GM21723 (cell line): ENCODE results near the gene PRKCD.
A peak's percentile ranks its signal among the peaks of the same experiment; 100 is the strongest.

Experiments
- ATAC-seq: cut with Tn5 transposase; IDR thresholded peaks from one replicate; pipeline ENCODE4 v1.9.1; 2021; ENCODE audit warnings: mild to moderate bottlenecking, moderate library complexity; ENCODE audit not compliant: unreplicated experiment

Gene PRKCD

DNA sequence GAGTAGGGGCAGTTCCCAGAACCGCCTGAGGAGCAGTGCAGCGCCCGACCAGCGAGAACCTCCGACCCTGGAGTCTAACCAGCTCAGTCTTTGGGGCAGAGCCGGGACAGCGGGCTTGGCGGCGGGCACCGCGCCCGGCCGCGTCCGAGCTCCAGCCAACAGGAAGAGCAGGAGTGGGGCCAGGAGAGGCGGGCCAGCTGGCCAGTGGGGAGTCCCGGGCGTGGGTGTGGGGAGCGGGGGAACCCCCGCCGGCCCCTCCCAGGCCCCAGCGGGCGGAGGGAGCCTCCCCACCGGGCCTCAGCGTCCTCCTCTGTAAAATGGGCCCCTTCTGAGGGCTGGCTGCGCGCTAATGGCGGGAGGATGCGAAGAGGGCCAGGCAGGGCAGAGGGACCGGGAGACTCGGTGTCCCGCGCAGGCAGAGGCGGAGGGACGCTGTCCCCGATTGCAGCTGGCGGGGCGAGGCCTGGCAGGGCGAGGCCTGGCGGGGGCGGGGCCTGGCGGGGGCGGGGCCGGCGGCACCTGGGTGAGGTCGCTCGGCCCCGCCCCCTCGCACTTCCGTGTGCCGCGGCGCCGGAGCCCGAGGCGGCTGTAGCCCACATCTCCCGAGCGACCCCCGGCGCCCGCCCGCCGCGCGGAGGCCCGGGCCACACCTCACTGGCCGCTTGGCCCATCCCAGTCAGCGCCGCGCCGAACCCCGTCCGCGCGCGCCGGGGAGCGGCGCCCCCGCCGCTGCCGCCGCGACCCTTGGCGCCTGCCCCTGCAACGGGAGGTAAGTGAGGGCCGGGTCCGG, at the start of gene PRKCD:
PRKCD (plus strand) TSS at position 550 of the 790 bp plus-strand sequence. CDS start 17,214 bp downstream, outside the sequence.
- peak; percentile 50 for ATAC-seq

DNA sequence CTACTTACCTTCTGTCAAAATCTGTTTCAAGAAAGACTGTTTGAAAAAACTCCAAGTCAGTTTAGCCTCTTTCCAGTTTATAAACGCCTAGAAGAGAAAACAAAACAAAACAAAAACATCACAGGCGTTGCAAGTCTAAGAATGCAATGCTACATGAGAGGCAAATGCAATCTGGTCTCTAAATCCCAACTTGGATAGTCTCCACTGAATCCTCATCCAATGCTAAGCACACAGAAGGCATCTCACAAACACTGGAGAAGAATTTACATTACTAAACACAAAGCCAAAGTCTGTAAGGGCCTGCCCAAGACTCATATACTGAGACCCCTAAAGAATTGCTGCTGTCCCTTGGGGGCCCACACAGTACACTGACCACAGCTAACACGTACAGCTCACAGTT, 49.2 kb upstream of the PRKCD start:
- ATAC-seq, result no peak

DNA sequence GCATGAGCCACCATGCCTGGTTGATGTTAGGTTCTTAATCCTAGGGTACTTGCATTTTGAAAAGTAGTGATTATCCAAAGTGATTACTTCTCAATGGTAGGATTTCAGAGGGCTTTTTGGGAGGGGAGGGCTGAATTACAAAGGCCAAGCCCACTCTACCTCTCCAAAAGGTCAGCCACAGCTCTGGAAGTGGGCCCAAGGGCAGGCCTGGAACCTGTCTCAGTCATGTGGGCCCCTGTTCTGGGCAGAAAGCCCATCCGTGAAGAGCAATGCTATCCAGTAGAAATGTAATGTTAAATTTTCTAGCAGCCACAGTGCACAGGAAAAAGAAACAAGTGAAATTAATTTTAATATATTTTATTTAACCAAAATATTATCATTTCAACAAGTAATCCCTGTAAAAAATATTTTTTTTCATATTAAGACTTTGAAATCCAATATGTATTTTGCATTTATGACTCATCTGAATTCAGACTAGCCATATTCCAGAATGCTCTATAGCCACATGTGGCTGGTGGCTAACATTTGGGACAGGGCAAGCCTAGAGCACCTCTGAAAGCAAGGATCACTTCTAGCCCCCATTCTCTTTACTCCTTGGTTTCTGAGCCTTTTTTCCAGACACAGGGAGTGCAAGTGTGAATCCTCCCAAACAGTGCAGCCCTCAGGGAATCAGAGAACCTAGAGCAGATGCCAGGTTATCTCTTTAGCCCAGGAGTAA, 47.6 kb upstream of the PRKCD start:
- ATAC-seq, result no peak

DNA sequence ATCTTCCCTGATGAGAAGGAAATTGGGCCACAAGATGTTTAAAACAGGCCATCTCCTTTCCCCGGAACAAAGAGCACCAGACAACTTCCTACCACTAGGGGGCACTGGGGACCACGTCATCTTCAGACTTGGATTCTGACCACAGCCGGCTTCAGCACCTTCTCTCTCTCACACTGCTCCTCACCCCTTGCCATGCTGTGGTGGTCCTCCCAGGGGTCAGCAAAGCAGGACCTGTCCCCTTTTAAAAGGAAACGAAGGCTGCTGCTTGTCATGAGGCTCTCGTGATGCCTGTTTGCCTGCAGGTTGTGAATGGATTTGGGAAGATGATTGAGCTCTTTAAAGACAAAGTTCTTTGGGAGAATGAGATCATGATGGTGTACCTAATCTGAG, 47.0 kb upstream of the PRKCD start:
- ATAC-seq, result peak; percentile 83

DNA sequence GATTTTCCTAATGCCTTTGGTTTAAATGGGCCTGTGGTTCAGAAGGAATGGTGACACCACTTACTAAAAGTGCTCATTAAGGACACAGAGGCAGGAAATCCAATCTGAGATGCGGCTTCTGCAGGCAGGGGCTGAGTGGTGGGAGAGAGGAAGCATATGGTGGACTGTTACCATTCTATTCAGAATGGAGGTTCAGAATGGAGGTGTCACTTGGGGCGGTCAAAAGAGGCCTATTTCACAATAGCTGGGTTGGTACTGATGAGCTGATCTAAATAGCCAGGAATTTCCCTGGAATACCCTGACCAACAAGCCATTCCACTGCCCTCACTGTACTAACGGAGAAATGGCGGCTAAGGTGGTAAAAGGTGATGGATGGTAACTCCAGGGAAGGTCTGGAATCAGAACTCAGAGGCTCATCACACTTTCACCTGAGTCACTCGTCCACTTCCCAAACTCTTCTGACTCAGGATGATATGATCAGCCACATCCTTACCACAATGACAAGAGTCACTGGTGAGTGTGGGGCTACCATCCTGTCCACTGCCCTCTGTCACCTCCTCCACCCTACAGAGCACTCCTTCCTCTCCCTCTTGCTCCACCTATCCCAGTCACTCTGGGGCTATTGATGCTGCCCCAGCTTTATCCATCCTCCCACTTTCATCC, 46.5 kb upstream of the PRKCD start:
- no peak for ATAC-seq

DNA sequence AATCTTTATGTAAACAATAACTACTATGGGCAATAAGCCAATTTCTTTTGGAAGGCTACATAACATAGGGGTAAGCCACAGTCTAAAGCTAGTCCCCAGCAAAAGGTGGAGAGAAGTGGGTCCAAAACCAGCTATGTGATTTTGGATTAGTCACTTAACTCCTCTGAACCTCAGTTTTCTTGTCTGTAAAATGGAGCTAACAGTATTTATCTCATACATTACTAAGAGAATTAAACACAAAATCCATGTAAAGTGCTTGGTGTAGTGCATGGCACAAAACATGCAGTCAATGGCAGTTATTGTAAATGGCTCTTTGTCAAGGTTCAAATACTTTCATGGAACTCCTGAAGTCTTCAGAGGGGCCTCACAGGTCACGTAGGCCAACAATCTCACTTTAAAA, 44.1 kb upstream of the PRKCD start:
- no peak for ATAC-seq

DNA sequence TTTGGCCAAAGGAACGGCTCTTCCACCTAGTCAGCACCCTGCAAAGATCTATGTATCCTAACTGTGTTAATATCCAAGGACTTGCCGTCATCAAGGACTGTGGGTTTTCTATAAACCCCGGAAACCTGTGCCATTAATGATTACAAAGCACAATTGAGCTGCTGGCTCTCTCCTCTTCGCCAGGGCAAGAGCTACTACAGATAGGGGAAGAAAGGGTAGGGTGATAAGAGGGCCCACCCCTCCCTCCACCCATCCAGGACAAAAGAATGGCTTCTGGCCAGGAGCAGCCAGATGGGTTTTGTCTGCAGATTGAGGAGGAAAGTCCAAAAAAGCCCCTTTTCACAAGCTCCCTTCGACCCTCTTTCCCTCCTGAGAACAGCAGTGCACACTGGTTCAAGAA, 40.7 kb upstream of the PRKCD start:
- ATAC-seq, result no peak

DNA sequence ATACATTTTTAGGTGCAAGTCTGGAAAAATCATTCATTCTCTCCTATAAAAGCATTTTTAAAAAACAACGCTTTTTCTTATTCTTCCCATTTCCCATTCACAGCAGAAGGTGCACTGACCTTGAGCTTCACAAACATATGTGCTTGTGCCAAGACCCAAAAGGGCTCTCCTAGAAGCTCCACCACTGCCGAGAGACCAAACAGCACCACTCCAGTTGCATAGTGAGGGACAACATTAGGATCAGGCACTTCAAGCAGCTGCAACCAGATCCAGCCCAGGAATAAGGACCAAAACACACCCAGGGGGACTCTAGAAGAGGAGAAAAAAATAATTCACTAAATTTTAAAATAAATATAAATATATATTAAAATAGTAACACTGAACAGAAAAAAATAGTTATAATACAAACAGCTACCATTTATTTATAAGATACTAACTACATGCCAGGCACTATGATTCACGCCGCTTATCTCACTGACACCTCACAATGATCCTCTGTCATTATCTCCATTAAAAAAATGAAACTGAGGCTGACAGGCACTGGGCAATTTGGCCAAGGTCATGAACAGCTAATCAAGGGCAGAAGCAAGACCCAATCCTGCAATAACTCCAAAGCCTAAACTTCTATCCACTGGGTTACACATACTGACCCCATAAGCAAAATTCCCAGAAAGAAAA, 38.6 kb upstream of the PRKCD start:
- ATAC-seq, result no peak

DNA sequence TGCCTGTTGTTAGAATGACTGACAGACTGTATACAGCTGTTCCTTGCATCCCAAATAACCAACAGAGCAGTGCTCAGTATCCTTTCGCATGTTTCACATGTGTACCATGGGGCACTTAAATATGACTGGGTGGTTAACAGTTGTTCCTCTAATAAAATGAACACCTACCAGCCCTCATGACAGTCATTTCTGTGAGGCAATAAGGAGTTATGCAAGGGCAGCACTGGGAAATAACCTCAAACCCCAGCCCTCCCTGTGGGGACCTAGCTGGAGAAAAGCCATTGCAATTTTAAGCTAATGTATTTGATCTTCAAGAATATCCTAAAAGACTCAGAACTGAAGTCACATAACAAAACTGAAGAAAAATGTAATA, 38.1 kb upstream of the PRKCD start:
- ATAC-seq, result no peak

DNA sequence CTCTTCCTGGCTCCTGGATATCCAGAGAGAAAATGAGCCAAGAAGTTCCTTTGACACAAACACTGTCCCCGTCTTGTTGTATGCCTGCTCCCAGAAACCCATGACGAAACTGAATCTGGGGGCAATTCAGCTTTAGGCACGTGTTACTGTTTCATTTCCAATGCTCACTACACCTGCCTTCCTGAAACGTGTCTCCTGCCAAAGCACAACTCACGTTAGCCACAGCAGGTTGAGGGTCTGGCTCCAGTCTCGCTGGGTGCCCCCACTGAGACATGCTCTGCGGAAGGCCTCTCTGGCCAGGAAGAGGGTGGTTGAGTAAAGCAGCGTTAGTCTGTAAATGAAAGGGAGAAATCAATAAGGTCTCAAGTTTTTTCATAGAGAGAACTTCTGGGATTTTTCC, 37.5 kb upstream of the PRKCD start:
- no peak for ATAC-seq

DNA sequence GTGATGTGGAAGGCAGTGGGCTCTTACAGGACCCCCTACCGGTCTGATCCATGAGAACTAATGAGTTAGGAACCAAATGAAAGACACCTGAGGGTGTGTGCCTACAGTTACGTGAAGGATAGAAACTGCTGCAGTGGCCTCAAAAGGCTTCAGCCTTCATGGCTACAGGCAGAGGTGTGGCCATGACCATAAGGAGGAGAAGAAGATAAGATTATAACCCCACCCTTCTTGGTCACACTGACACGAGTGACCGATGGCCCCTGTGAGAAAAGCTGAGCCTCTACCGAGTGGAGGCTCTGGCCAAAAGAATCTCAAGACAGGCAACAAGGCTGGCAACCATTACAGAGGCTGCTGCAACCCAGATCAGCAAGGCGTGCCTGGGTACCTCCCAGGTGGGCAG, 37.1 kb upstream of the PRKCD start:
- no peak for ATAC-seq

DNA sequence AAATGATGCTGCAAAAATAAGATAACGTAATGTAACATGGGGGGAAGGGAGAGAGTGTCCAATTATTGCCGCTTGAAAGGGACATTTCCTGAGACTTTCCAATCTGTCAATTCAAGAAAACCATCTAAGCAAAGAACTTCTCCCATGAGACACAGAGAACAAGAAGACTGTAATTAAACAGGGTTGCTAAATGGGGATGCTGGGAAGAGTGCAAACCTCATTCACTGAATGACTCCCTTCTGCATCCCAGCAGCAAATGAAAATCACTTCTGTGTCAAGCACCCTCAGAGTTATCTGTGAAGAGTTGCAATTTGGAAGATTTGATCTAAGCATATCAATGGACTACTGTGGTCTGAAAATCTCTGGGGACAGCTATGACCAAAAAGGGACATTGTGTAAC, 34.4 kb upstream of the PRKCD start:
- ATAC-seq, result no peak

DNA sequence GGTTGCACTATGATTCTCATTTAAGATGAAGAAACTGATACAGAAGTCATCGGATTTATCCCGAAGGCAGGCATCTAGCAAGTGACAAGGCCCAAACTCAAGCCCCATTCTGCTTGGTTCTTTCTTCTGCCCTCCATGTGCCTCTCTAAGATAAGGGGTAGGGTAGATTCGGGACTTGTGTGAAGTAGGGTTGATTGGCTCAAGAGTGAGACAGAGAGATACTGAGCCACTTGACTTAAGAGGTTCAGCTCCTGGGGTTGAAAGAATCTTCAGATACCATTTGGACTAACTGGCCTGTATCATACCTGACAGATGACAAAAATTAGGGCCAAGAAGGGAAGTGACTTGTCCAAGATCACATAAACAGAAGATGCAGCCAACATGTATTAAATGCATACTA, 31.7 kb upstream of the PRKCD start:
- ATAC-seq, result no peak

DNA sequence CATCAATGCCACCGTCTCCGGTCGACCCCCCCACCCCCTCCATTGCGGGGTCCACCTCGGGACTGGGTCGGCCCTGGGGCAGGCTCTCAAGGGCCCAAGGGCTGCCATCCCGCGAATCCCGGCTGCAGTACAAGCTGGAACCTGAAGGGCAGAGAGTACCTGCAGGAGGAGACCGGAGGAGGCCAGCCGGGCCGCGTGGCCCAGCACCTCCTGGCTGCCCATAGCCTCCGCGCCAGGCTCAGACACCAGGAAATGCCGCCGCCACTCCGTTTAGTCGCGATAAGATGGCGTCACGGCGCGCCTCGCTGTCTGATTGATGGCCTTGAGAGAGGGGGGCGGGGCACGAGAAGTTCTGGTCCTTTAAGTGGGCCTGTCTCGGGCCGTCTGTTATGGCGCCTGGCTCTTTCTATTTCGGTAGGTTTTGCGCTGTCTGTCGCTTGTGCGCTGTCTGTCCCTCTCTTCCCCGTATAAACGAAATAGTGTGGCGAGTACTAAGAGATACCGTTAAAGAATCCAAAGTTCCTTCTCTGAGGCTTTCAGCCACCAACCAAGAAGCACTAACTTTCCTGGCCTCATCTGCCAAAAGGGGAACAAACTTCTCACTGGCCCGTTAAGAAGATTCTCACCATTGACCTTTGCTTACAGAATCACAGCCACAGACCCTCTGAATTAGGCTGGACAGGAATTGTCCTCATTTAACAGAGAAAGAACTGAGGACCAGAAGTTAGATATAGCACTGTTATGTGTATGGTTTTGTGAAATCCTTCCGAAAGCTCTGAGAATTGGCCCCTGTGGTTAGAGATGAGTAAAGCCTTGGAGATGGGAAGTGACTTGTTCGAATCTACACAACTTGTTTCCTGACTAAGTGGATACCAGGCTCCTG, 30.6 kb upstream of the PRKCD start, which contains the start of gene RFT1:
RFT1 (minus strand) TSS at position 257 of the 883 bp plus-strand sequence; CDS start at position 222, 35 bp downstream.
- peak; percentile 82 for ATAC-seq

DNA sequence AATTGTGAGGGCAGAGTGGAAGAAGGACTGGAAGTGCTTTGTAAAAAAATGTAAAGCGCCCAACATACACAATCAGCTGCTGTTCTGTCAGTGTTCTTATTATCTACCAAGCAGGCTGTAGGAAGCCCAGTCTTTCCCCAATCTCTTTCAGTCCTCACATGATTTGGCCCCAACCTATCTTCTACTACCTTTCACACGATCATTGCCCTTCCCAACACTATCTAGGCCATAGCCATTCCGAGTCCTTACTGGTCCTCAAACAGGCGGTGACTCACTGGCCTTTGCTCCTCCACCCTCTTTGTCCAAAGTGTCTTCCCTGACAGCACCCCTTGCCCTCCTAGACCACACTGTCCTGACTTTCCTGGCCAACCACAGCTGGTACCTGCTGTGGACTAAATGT, 29.9 kb upstream of the PRKCD start:
- ATAC-seq, result no peak

DNA sequence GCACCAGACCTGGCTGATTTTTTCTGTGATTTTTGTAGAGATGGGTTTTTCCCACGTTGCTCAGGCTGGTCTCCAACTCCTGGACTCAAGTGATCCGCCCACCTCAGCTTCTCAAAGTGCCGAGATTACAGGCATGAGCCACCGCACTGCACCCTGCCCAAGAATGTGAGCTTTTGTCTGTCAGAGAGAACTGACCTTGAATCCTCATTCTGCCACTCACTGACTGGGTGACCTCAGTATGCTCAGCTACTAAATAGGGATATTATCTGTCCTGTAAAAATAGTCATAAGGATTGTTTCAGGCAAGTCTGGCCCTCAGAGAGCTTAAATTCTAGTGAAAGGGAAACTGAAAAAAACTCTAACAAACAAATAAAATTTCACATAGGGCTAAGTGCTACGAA, 28.7 kb upstream of the PRKCD start:
- ATAC-seq, result no peak

DNA sequence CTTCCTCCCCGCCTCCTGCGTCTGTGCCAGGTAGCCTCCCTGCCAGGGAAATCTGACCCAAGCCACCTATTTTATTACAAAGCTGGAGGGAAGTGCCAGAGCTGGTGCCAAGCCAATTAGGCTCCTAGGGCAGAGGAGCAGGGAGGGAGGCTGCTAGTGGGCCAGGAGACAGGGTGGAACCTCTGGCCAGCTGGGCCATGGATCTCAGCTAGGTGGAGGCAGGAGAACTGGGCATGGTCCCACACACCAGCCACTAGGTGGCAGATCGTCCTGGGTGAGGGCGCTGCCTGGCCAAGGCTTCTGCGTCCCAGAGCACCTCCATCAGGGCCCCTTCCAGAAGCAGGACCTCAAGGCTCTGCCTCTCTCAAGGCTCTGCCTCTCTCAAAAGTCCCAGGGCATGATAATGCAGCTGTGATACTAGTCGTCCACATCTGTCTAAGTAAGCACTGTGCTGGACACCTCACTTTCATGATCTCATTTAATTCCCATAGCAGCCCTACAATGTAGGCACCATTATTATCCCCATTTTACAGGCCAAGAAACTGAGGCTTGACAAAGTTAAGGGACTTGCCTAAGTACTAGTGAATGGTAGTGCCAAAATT, 26.3 kb upstream of the PRKCD start:
- ATAC-seq, result peak; percentile 65

DNA sequence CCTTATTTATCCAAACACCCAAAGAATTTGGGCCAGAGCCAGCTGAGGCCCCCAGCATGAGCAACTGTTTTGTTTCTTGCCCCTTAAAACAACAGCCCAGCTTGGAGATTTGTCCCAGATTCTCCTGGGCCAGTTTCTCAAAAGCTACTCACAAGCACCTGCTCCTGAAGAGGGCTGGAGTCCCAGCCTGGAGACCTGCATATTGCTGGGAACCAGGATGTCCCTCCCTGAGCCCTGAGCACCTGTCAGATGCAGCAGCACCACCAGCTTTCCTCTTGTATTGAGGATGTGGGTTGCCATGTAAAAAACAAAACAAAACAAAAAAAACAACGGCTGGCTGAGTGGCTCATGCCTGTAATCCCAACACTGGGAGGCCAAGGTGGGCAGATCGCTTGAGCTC, 23.8 kb upstream of the PRKCD start:
- ATAC-seq, result no peak

DNA sequence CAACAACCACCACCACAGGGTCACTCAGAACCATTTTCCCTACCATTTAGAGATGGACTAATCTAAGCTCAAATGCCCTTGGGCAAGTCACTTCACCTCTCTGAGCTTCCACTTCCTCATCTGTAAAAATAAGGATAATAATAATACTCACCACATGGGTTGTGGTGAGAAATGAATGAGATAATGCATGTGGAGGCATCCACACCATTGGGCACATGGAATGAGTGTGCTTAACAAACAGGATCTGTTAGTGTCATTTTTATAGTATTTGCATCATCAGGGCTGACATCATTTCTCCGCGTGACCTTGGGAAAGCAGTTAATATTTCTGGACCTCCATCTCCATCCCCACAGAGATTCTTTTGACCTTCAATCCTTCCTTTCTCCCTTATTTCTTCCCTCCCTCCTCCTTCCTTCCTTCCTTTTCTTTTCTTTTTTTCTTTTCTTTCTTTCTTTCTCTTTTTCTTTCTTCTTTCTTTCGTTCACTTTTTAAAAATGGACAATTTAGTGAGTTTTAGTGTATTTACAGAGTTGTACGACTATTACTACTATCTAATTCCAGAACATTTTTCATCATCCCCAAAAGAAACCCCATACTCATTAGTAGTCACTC, 23.1 kb upstream of the PRKCD start:
- no peak for ATAC-seq
